Gastrocnemius medialis (tissue), 4 donors: ENCODE data around the gene MKKS. TPM values are rescaled to one million over a fixed set of nuclear protein-coding genes. Genes with fewer than 3 reads are reported as not detected.

Experiments
- ATAC-seq, 2 donors: fragments of 150-250 bp; one replicate each; pipeline ENCODE4 v1.9.1; 2016
- DNase-seq, 2 donors: peaks; one replicate each; pipeline ENCODE4 v3.0.0-alpha.2; 2019
- H3K27ac ChIP-seq, 4 donors: fragments of 200-600 bp; sonication (generic); 1 replicate in 1 of 4; 2 replicates in 3 of 4; pipeline ENCODE4 v1.5.1; 2016 to 2018; ENCODE audit warnings: mild to moderate bottlenecking in 2 of 4, moderate library complexity in 1 of 4
- H3K27me3 ChIP-seq, 3 donors: fragments of 200-600 bp; sonication (generic) in 2 of 3; 1 replicate in 1 of 3; 2 replicates in 2 of 3; pipeline versions ENCODE4 v1.5.1 to v1.6.0; 2016 to 2019; ENCODE audit warnings: mild to moderate bottlenecking in 1 of 3, moderate library complexity in 1 of 3
- H3K36me3 ChIP-seq, 2 donors: fragments of 200-600 bp; sonication (generic) in 1 of 2; one replicate each; pipeline ENCODE4 v1.5.1; 2017 to 2018
- H3K4me1 ChIP-seq, 2 donors: fragments of 200-600 bp; sonication (generic) in 1 of 2; one replicate each; pipeline ENCODE4 v1.5.1; 2016 to 2017; ENCODE audit warnings: mild to moderate bottlenecking in 2 of 2
- H3K4me3 ChIP-seq, 4 donors: fragments of 200-600 bp; sonication (generic) in 3 of 4; 1 replicate in 1 of 4; 2 replicates in 3 of 4; pipeline ENCODE4 v1.5.1; 2016 to 2019; ENCODE audit warnings: mild to moderate bottlenecking in 2 of 4
- H3K9me3 ChIP-seq, 3 donors: fragments of 200-600 bp; sonication (generic) in 2 of 3; 1 replicate in 1 of 3; 2 replicates in 2 of 3; pipeline ENCODE4 v1.5.1; 2016 to 2019
- CTCF ChIP-seq, 5 experiments: fragments of 450-650 bp in 3 of 5; fragments of 200-600 bp in 2 of 5; sonication (generic) in 2 of 5; IDR thresholded peaks in 4 of 5; conservative IDR thresholded peaks in 1 of 5; 1 replicate in 4 of 5; 2 replicates in 1 of 5; pipeline ENCODE4 v1.5.1; 2016 to 2019; ENCODE audit warnings: antibody characterized with exemption in 5 of 5, mild to moderate bottlenecking in 3 of 5, moderate library complexity in 3 of 5
- POLR2A ChIP-seq, 2 donors: fragments of 450-650 bp; IDR thresholded peaks; one replicate each; pipeline ENCODE4 v1.6.1; 2017; ENCODE audit warnings: antibody characterized with exemption in 2 of 2, mild to moderate bottlenecking in 2 of 2, moderate library complexity in 2 of 2
- in situ Hi-C, 4 donors: fragments of 200-750 bp; cut with MboI; loops; one replicate each; pipeline versions ENCODE4 v1.15.0 to v1.8.0; 2017; ENCODE audit warnings: low sequenced_read_pairs in 4 of 4
- intact Hi-C: fragments of 100-400 bp; cut with DNase I; formaldehyde crosslinking; loops from one replicate; pipeline ENCODE4 v1.15.1; 2023; ENCODE audit warnings: low total_unique reads
- total RNA-seq, 4 donors: library from RNA; depleted of rRNA; stranded (reverse); fragments of >200 nt; gene quantifications; one replicate each; pipeline versions ENCODE4 v1.1.0 to v1.2.3, GENCODE V29; 2016

The MKKS gene
- total RNA-seq, 4 donors from 2014 or later, result 8.1 to 15.2 (median 14.6) TPM

DNA sequence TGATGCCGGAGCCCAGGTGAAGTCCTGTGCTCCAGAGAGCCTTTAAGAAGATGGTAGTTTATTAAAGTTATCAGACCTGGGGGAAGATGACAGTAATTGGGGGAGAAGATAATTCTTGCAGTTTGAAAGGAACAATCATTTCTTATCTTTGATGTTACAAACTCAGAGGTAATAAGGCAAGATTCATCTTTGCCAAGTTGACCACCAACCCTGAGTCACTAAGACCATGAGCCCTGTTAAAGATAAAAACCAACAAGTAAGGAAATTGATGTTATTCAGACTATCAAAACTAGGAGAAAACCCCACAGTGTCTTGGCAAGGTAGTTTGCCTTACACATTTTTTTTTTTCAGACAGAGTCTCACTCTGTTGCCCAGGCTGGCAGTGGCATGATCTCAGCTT, 73.1 kb downstream of the MKKS start:
- intact Hi-C loops, result no loop called here
- in situ Hi-C loops, result no loop called here
- no peak for ATAC-seq

GRCh38 chr20:10359621-10360040, 74.4 kb downstream of the MKKS start:
- no peak for TF ChIP-seq CTCF (IDR thresholded peaks at IDR 0.05 in 4 of 5, conservative IDR thresholded peaks at IDR 0.05 in 1 of 5)
- no peak for TF ChIP-seq POLR2A (IDR thresholded peaks at IDR 0.05)
- Histone ChIP-seq H3K27ac (peak overlapping the region in 1 of 4 donors; percentile 12), H3K4me3 (peak overlapping the region in 1 of 4 donors; percentile 3), H3K27me3 (no peaks in the 10 kb centered on the region), H3K9me3 (no peaks in the 10 kb centered on the region), H3K36me3 (no peaks in the 10 kb centered on the region), H3K4me1 (peaks cover 0 to 5% of the 10 kb centered on the region in 2 donors)
- ATAC-seq, result no peak
- no peak for DNase-seq
- intact Hi-C loops (no loop called here), in situ Hi-C loops (no loop called here)

More for the DNA sequence above, 73.1 kb downstream of the MKKS start:
- Histone ChIP-seq H3K27me3 (no peaks in the 10 kb centered on the region), H3K36me3 (no peaks in the 10 kb centered on the region), H3K27ac (no peak overlapping the region), H3K4me1 (peaks cover 0 to 5% of the 10 kb centered on the region in 2 donors), H3K4me3 (no peak overlapping the region), H3K9me3 (no peaks in the 10 kb centered on the region)
- no peak for DNase-seq
- TF ChIP-seq CTCF (IDR thresholded peaks at IDR 0.05 in 4 of 5, conservative IDR thresholded peaks at IDR 0.05 in 1 of 5) (no peak), POLR2A (IDR thresholded peaks at IDR 0.05) (no peak)

DNA sequence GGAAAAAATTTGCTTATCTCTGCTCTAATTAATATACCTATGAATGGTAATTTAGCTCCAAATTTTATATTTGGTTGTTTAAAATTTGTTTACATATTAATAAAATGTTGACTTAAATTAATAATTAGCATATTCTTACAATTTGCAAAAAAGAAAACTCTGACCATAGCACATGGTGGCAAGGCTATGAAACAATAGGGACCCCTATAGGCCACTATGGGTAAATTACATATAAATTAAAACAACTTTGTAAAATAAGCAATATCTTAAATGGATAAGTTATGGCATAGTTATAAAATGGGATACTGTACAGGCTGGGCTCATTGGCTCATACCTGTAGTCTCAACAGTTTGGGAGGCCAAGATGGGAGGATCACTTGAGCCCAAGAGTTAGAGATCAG, 76.0 kb downstream of the MKKS start:
- in situ Hi-C loops (no loop called here), intact Hi-C loops (no loop called here)
- TF ChIP-seq POLR2A (IDR thresholded peaks at IDR 0.05) (no peak), CTCF (IDR thresholded peaks at IDR 0.05 in 4 of 5, conservative IDR thresholded peaks at IDR 0.05 in 1 of 5) (peak in 1 of 5 experiments; percentile 30)

DNA sequence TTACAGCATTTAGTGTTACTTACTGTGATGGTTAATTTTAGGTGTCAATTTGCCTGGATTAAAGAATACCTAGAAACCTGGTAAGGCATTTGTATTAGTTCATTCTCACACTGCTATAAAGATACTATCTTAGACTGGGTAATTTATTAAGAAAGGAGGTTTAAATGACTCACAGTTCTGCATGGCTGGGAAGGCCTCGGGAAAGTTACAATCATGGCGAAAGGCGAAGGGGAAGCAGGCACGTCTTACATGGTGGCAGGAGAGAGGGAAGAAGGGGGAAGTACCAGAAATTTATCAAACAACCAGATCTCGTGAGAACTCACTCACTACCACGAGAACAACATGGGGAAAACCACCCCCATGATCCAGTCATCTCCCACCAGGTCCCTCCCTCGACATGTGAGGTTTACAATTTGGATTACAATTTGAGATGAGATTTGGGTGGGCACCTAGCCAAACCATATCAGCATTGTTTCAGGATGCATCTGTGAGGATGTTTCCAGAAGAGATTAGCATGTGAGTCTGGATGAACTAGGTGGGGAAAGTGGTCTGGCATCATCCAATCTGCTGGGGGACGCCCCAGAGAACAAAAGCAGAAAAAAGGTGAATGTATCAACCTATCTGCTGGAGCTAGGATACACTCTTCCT, 76.8 kb downstream of the MKKS start:
- Histone ChIP-seq H3K36me3 (no peaks in the 10 kb centered on the region), H3K9me3 (no peaks in the 10 kb centered on the region), H3K27me3 (no peaks in the 10 kb centered on the region), H3K4me1 (peaks cover 0 to 5% of the 10 kb centered on the region in 2 donors), H3K4me3 (no peak overlapping the region), H3K27ac (no peak overlapping the region)
- in situ Hi-C loops (no loop called here), intact Hi-C loops (no loop called here)
- ATAC-seq (no peak), DNase-seq (no peak)
- TF ChIP-seq CTCF (IDR thresholded peaks at IDR 0.05 in 4 of 5, conservative IDR thresholded peaks at IDR 0.05 in 1 of 5) (no peak), POLR2A (IDR thresholded peaks at IDR 0.05) (no peak)

More for the DNA sequence above, 76.0 kb downstream of the MKKS start:
- DNase-seq (no peak), ATAC-seq (no peak)
- H3K9me3 ChIP-seq, result no peaks in the 10 kb centered on the region
- H3K27me3 ChIP-seq, result no peaks in the 10 kb centered on the region
- H3K4me1 ChIP-seq, result peaks cover 0 to 5% of the 10 kb centered on the region in 2 donors
- H3K27ac ChIP-seq, result no peak overlapping the region
- H3K36me3 ChIP-seq, result no peaks in the 10 kb centered on the region
- H3K4me3 ChIP-seq, result no peak overlapping the region
